Stomach (tissue), 4 donors: ENCODE measurements around the gene TSFM.

Source experiments
- CTCF ChIP-seq, 7 experiments: fragments of 450-650 bp in 4 of 7; fragments of 200-600 bp in 3 of 7; sonication (generic) in 3 of 7; IDR thresholded peaks; one replicate each; pipeline ENCODE4 v1.5.1; 2016 to 2019; ENCODE audit warnings: antibody characterized with exemption in 7 of 7, control low read depth in 2 of 7, mild to moderate bottlenecking in 1 of 7
- POLR2A ChIP-seq, 4 donors: fragments of 450-650 bp; IDR thresholded peaks; one replicate each; pipeline ENCODE4 v1.6.1; 2016; ENCODE audit warnings: antibody characterized with exemption in 4 of 4, control low read depth in 2 of 4, mild to moderate bottlenecking in 1 of 4, moderate library complexity in 1 of 4

GRCh38 chr12:57840726-57841125 is 58.1 kb downstream of the TSFM start:
- TF ChIP-seq CTCF (IDR thresholded peaks at IDR 0.05) (no peak), POLR2A (IDR thresholded peaks at IDR 0.05) (no peak)
